ENCODE measurements around the gene FAT4. TPM values are rescaled to one million over a fixed set of nuclear protein-coding genes. Genes with fewer than 3 reads are reported as not detected.

Gene FAT4
- total and polyA plus RNA-seq, 9 of the 15 experiments (the other 6 are each of a cell fraction or from before 2014, with no cell fraction given): 0.01 TPM; not detected in 8

DNA sequence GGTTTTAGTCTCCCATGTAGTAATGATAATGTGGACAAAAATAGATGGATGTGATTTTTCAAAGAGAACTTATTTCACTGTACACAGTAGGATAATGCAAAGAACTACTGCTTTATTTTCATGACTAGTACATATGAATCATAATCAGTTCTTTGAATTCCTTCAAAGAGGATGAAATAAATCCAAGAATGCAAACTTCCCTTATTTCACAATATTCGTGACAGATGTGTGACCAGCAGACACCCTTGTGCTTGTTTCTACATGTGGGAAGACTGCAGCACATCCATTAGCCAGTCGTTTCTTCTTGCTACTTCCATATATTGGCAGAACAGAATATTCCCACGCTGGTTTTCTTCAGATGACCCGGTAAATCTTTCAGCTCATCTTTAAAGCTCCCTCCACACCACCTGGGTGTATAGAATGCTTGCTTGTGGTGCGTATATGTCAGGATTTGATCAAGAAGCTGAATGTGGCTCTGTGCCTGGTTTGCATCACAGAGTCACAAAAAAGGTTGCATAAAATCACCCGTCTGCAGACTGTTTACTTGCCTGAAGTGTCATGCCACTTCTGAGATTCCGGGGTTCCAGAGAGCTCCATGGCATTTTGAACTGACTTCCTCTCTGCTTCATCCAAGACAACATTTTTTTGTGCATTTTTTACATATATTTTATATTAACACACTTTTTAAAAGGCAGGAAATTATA is 47.7 kb upstream of the FAT4 start (continued):
- TF ChIP-seq, protein P1, sequence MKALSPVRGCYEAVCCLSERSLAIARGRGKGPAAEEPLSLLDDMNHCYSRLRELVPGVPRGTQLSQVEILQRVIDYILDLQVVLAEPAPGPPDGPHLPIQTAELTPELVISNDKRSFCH (CRISPR knock-in tag; IDR thresholded peaks at IDR 0.05): no peak
- TF ChIP-seq, protein P1 (tag; IDR thresholded peaks at IDR 0.05): no peak
- no peak for TF ChIP-seq FOSL1 (tag; conservative IDR thresholded peaks at IDR 0.05)
- TF ChIP-seq, protein P2, sequence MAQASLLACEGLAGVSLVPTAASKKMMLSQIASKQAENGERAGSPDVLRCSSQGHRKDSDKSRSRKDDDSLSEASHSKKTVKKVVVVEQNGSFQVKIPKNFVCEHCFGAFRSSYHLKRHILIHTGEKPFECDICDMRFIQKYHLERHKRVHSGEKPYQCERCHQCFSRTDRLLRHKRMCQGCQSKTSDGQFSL (CRISPR knock-in tag; IDR thresholded peaks at IDR 0.05): no peak
- TF ChIP-seq, protein P2 (tag; IDR thresholded peaks at IDR 0.05): no peak
- TF ChIP-seq, protein P3, sequence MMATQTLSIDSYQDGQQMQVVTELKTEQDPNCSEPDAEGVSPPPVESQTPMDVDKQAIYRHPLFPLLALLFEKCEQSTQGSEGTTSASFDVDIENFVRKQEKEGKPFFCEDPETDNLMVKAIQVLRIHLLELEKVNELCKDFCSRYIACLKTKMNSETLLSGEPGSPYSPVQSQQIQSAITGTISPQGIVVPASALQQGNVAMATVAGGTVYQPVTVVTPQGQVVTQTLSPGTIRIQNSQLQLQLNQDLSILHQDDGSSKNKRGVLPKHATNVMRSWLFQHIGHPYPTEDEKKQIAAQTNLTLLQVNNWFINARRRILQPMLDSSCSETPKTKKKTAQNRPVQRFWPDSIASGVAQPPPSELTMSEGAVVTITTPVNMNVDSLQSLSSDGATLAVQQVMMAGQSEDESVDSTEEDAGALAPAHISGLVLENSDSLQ (IDR thresholded peaks at IDR 0.05): no peak

DNA sequence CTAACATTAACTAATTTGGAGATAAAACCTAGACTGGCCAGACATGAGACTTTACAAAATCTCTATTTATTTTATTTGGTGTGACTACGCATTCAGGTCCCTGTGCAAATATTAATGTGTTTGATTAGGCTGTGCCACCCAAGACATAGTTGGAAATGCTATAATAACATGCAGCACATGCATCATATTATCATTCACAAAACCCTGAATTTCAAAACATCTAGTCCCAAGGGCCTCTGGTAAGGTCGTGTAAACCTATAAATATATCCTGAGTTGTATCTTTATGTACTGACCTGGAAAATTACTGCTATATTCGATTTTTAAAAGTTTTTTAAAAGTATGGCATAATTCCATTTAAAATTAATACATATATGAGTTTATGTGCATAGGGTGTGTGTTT is 47.1 kb upstream of the FAT4 start:
- ChIA-PET POLR2A (no interaction called here), CTCF (ENCODE audit: low intra/inter-chr PET ratio) (no interaction called here)
- intact Hi-C loops (cut with micrococcal nuclease): no loop called here
- Histone ChIP-seq H3K4me2 (ENCODE audit: insufficient read depth, low read length) (no peak overlapping the region), H4K20me1 (replicated peaks; ENCODE audit: control insufficient read depth, insufficient read depth, low read length) (no peaks in the 10 kb centered on the region), H3K36me3 (ENCODE audit: control insufficient read depth, insufficient read depth, low read length) (no peaks in the 10 kb centered on the region), H3K27ac (ENCODE audit: extremely low read depth, low read depth, low read length) (no peak overlapping the region), H3K9ac (ENCODE audit: insufficient read depth in 1 of 2, low read depth in 2 of 2, low read length in 2 of 2) (no peak overlapping the region), H3K79me2 (ENCODE audit: control insufficient read depth, insufficient read depth, low read length) (no peaks in the 10 kb centered on the region), H3K27me3 (ENCODE audit: control insufficient read depth in 2 of 2, insufficient read depth in 2 of 2, low read length in 2 of 2) (no peaks in the 10 kb centered on the region), H3K9me3 (replicated peaks; ENCODE audit: control insufficient read depth, insufficient read depth, low read depth, low read length) (no peaks in the 10 kb centered on the region), H2AFZ (ENCODE audit: low read depth, low read length) (no peak overlapping the region), H3K4me3 (no peak overlapping the region), H3K4me1 (replicated peaks in 1 of 2; ENCODE audit: control insufficient read depth in 2 of 2, insufficient read depth in 2 of 2, low read length in 2 of 2) (no peaks in the 10 kb centered on the region), H3K9me1 (ENCODE audit: control insufficient read depth, insufficient read depth, low read length) (no peaks in the 10 kb centered on the region)
- no peak for FAIRE-seq
- no TSS peak for BruUV-seq (replicated peaks)
- no peak for TF ChIP-seq NCOA4 (IDR thresholded peaks at IDR 0.05; ENCODE audit: partially characterized antibody)
- no peak for TF ChIP-seq TAF7 (tag; IDR thresholded peaks at IDR 0.05)
- 0% methylated on average over 3 of the region's 3 CpGs for WGBS (ENCODE audit: insufficient coverage, low coverage, missing lambda C conversion rate)
- in situ Hi-C loops (cut with MboI): no loop called here
- ATAC-seq: no peak
- DNase-seq (ENCODE audit: extremely low read depth in 1 of 4, low spot score in 3 of 4): no peak
